GM19239 (cell line): ENCODE measurements around the gene BCL2L11.

ENCODE experiments used
- DNase-seq: peaks from one replicate; pipeline ENCODE4 v3.0.0; 2011; ENCODE audit warnings: low spot score; ENCODE audit not compliant: insufficient read length
- FAIRE-seq: peaks from 2 replicates; lab custom pipeline; 2011; peaks lifted over from hg19 to GRCh38; lab: Jason Lieb, UNC

BCL2L11 gene

DNA sequence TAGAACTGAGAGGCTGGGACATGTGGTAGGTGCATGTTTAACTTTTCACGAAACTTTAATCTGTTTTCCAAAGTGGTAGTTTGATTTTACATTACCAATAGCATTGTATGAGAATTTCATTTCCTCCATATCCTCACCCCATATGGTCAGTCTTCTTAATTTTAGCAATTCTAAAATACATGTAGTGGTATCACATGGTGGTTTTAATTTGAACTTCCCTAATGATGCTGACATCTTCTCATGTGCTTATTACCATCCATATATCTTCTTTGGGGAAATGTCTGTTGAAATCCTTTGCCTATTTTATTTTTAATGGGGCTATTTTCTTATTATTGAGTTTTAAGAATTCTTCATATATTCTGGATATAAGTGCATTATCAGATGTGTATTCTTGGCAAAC is 89.3 kb downstream of the BCL2L11 start:
- FAIRE-seq (peak; percentile 31), DNase-seq (no peak)

DNA sequence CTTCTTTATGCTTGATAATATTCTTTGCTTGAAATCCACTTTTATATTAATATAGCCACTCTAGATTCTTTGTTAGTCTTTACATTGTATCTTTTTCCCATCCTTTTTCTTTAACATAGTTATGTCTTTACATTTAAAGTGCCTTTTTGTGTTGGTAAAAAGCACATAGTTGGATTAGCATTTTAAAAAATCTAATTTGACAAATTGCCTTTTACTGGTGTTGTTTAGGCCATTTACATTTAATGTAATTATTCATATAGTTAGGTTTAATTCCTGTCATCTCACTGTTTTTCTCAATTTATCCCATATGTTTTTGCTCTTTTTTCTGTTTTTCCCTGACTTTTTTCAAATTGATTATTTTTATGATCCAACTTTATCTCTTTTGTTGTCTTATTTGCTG is 93.2 kb downstream of the BCL2L11 start:
- DNase-seq (no peak), FAIRE-seq (no peak)

DNA sequence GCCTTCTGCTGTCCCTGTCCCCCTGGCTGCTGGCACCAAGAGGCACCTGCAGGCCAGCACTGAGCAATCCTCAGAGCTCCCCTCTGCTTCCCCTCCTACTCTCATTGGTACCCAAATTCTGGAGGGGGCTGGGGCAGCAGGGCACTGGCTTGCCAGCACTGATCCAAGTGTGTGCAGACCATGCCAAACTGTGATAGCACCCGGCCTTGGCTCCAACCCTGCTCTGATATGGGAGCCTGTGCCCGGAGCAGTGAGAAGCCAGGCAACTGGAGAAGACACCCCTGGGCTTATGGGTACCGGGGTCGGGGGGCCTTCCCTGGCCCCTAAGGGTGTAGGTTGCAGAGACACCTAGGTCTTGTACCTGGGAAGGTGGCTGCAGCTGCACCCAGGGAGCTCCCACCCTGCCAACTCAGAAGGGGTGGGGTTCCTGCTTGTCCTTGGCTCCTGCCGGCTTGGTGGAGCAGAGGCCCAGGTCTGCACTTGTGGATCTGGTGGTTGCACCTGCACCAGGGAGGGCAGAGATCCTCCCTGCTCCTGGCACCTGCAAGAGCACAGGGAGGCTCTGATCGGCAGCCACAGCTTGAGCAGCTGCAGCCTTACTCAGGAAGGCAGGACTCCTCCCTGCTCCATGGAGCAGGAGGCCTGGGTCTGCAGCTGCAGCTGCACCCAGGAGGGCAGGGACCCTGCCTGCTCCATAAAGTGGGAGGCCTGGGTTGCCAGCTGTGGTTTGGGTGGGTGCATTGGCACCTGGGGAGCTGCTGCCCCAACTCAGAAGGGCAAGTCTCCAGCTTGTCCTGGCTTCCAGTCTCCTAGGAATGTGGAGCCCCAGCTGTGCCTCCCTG is 96.3 kb downstream of the BCL2L11 start:
- DNase-seq (no peak), FAIRE-seq (no peak)
